Measurements from ENCODE around the gene BSND. TPM values are rescaled to one million over a fixed set of nuclear protein-coding genes. Genes with fewer than 3 reads are reported as not detected.

The BSND gene
- total RNA-seq, 4 donors from 2014 or later, result not detected

DNA sequence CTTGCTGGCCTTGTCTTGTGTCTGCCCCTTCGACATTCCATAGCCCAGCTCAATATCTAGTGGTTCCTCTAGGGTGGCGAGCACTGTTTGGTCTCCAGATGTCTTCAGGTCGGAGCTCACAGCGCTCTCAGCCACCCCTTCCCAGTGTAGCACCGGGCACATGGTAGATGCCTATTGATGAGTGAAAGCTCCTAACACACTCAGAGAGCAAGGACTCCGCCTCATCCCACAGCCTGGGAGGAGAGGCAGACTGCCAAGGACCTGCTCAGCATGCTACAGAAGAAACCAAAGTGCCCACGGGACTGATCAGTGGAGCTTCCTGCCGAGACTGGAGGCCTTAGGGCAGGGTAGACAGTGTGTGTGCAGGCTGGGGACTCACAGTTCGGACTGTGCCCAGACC, 51.5 kb downstream of the BSND start:
- TF ChIP-seq CTCF (IDR thresholded peaks at IDR 0.05) (no peak), POLR2A (IDR thresholded peaks at IDR 0.05) (no peak)
- no peak for DNase-seq
- 65 to 68% methylated on average over 8 to 9 of the region's 9 CpGs for WGBS, 2 donors

GRCh38 chr1:55051169-55051568, 52.4 kb downstream of the BSND start:
- TF ChIP-seq CTCF (IDR thresholded peaks at IDR 0.05), result no peak
- no peak for TF ChIP-seq POLR2A (IDR thresholded peaks at IDR 0.05)
- 91 to 92% methylated on average over 5 of the region's 5 CpGs for WGBS, 2 donors
- H3K36me3 ChIP-seq, result no peaks in the 10 kb centered on the region
- intact Hi-C loops (cut with DNase I), result no loop called here
- H3K4me3 ChIP-seq (replicated peaks in 1 of 3), result no peak overlapping the region
- H3K9me3 ChIP-seq, result no peaks in the 10 kb centered on the region
- no peak for DNase-seq
- H3K27me3 ChIP-seq, result no peaks in the 10 kb centered on the region
- no peaks in the 10 kb centered on the region for H3K4me1 ChIP-seq
- no peak overlapping the region for H3K27ac ChIP-seq

More for the DNA sequence above, 51.5 kb downstream of the BSND start:
- Histone ChIP-seq H3K27me3 (no peaks in the 10 kb centered on the region), H3K4me1 (no peaks in the 10 kb centered on the region), H3K9me3 (no peaks in the 10 kb centered on the region), H3K4me3 (replicated peaks in 1 of 3) (no peak overlapping the region), H3K27ac (no peak overlapping the region), H3K36me3 (no peaks in the 10 kb centered on the region)
- intact Hi-C loops (cut with DNase I), result no loop called here

DNA sequence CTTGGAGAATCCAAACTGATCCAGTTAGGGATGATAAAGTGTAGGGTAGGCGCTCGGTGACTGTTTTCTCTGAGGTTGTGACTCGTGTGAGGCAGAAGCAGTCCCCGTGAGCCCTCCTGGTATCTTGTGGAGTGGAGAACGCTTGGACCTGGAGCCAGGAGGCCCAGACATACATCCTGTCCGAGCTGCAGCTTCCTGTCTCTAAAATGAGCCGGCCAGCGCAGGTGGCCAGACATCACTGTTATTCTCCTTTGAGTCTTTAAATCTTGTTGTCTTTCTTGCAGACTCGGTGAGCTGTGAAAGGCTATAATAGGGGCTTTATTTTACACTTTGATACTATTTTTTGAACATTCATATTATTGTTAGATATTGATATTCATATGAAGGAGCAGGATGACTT, 52.9 kb downstream of the BSND start:
- 67 to 76% methylated on average over 9 of the region's 9 CpGs for WGBS, 2 donors
- H3K36me3 ChIP-seq, result no peaks in the 10 kb centered on the region
- no peak for DNase-seq
- H3K27ac ChIP-seq, result no peak overlapping the region
- intact Hi-C loops (cut with DNase I), result no loop called here
- no peaks in the 10 kb centered on the region for H3K4me1 ChIP-seq
- H3K9me3 ChIP-seq, result no peaks in the 10 kb centered on the region
- H3K27me3 ChIP-seq, result no peaks in the 10 kb centered on the region
- no peak for TF ChIP-seq POLR2A (IDR thresholded peaks at IDR 0.05)
- H3K4me3 ChIP-seq (replicated peaks in 1 of 3), result no peak overlapping the region

DNA sequence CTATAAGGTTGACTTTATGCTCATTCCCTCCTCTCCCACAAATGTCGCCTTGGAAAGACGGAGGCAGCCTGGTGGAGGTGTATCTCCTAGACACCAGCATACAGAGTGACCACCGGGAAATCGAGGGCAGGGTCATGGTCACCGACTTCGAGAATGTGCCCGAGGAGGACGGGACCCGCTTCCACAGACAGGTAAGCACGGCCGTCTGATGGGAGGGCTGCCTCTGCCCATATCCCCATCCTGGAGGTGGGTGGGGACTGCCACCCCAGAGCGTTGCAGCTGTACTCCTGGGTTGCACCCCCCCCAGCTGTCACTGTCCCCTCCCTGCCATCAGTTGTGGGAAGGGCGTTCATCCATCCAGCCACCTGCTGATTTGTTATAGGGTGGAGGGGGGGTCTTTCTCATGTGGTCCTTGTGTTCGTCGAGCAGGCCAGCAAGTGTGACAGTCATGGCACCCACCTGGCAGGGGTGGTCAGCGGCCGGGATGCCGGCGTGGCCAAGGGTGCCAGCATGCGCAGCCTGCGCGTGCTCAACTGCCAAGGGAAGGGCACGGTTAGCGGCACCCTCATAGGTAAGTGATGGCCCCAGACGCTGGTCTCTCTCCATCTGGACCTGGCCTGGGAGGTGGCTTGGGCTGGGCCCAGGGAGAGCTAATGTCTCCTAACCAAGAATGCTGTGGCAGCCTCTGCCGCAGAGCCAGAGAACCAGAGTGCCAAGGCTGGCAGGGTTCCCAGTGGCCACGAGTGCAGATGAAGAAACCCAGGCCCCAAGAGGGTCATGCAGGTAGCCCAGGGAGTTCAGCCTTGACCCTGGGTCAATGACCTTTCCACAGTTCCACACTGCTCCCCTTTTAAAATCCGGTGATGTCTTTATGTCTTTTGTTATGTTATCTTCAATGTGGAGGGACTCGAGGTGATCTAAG, 53.7 kb downstream of the BSND start:
- WGBS, 2 donors, result 85 to 86% methylated on average over 15 to 25 of the region's 29 CpGs
- DNase-seq, result no peak
- intact Hi-C loops (cut with DNase I), result no loop called here
- Histone ChIP-seq H3K36me3 (no peaks in the 10 kb centered on the region), H3K27me3 (no peaks in the 10 kb centered on the region), H3K4me3 (replicated peaks in 1 of 3) (no peak overlapping the region), H3K9me3 (no peaks in the 10 kb centered on the region), H3K4me1 (no peaks in the 10 kb centered on the region), H3K27ac (no peak overlapping the region)
- TF ChIP-seq CTCF (IDR thresholded peaks at IDR 0.05) (no peak), POLR2A (IDR thresholded peaks at IDR 0.05) (no peak)

DNA sequence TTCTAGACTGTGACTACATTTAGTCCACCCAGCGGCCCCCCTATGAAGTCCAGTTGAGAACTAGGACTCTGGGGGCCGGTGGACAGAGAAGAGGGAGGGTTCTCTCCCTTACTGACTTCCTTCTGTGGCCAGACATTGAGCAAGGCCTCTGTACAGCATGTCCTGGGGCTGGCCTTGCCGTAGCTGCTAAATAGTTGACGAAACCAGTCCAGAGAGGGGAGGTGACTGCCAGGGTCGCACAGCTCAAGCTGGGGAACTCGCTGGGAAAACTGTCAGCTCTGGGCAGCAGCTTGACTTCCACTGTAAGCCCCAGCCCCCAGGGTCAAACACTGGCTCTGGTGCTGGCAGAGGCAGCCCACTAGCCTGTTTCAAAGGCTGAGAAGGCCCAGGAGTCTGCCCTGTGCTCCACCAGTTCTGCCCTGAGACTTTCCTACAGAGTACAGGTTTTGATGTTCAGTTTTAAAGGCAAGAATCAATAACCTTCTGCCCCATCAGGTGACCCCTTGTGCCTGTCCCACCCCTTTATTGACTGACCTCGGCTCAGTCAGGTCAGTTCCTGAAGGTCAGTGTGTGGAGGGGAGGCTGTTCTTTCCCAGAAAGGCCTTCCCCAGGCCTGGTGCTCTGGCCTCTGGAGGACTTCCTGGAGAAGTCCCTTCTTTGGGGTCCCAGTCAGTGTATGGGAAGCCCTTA, 54.7 kb downstream of the BSND start:
- no peaks in the 10 kb centered on the region for H3K9me3 ChIP-seq
- TF ChIP-seq CTCF (IDR thresholded peaks at IDR 0.05) (no peak), POLR2A (IDR thresholded peaks at IDR 0.05) (no peak)
- intact Hi-C loops (cut with DNase I), result no loop called here
- WGBS, 2 donors, result 66 to 79% methylated on average over 7 of the region's 7 CpGs
- H3K4me1 ChIP-seq, result no peaks in the 10 kb centered on the region
- H3K36me3 ChIP-seq, result no peaks in the 10 kb centered on the region
- DNase-seq, result no peak
- H3K27ac ChIP-seq, result no peak overlapping the region
- H3K27me3 ChIP-seq, result no peaks in the 10 kb centered on the region
- H3K4me3 ChIP-seq (replicated peaks in 1 of 3), result no peak overlapping the region
